GM04504 (cell line): ENCODE data around the gene FLVCR2.
A peak's percentile ranks its signal among the peaks of the same experiment; 100 is the strongest.

Experiments used
- DNase-seq: peaks from one replicate; pipeline ENCODE4 v3.0.0-alpha.2; 2012; ENCODE audit warnings: low read depth

FLVCR2 gene

GRCh38 chr14:75630695-75631452 is 52.5 kb downstream of the FLVCR2 start:
- no peak for DNase-seq

- DNase-seq = no peak
Measured at GRCh38 chr14:75631453-75631831, 53.0 kb downstream of the FLVCR2 start.

- DNase-seq = no peak
Measured at GRCh38 chr14:75634848-75635247, 56.4 kb downstream of the FLVCR2 start.

GRCh38 chr14:75636100-75636692 is 57.8 kb downstream of the FLVCR2 start:
- no peak for DNase-seq

GRCh38 chr14:75640876-75641275 is 62.5 kb downstream of the FLVCR2 start:
- DNase-seq = no peak

- DNase-seq = no peak
Measured at GRCh38 chr14:75643985-75644384, 65.6 kb downstream of the FLVCR2 start.

GRCh38 chr14:75645056-75645455 is 66.6 kb downstream of the FLVCR2 start:
- no peak for DNase-seq

GRCh38 chr14:75646762-75647161 is 68.3 kb downstream of the FLVCR2 start:
- DNase-seq = no peak

- DNase-seq = no peak
Measured at GRCh38 chr14:75647640-75648039, 69.2 kb downstream of the FLVCR2 start.

- DNase-seq = peak; percentile 65
Measured at GRCh38 chr14:75648066-75648838, 69.8 kb downstream of the FLVCR2 start.

GRCh38 chr14:75649337-75649736 is 70.9 kb downstream of the FLVCR2 start:
- DNase-seq = no peak

GRCh38 chr14:75649773-75650172 is 71.4 kb downstream of the FLVCR2 start:
- no peak for DNase-seq

- DNase-seq = no peak
Measured at GRCh38 chr14:75650253-75651058, 72.0 kb downstream of the FLVCR2 start.

GRCh38 chr14:75653563-75653962 is 75.1 kb downstream of the FLVCR2 start:
- DNase-seq = no peak

- DNase-seq = peak; percentile 33
Measured at GRCh38 chr14:75654127-75654732, 75.8 kb downstream of the FLVCR2 start.

- no peak for DNase-seq
Measured at GRCh38 chr14:75655235-75655634, 76.8 kb downstream of the FLVCR2 start.

GRCh38 chr14:75657331-75657730 is 78.9 kb downstream of the FLVCR2 start:
- DNase-seq = no peak

GRCh38 chr14:75658957-75659356 is 80.5 kb downstream of the FLVCR2 start:
- DNase-seq = no peak

- DNase-seq = no peak
Measured at GRCh38 chr14:75660238-75660629, 81.8 kb downstream of the FLVCR2 start.

- peak; percentile 97 for DNase-seq
Measured at GRCh38 chr14:75660630-75661498, 82.4 kb downstream of the FLVCR2 start, which contains the start of the genes ERG28 and TTLL5. ERG28 (minus strand) TSS chr14:75660876; CDS start chr14:75657502, 3,374 bp downstream. TTLL5 (plus strand) TSS chr14:75661246; CDS start chr14:75663150, 1,904 bp downstream.

GRCh38 chr14:75661499-75661814 is 83.0 kb downstream of the FLVCR2 start:
- DNase-seq = no peak
